NCI-H1092 treated with DMSO at 0.1 percent for 48 hours (cell line): ENCODE data around the gene TTI1.

Experiments
- DNase-seq: peaks from one replicate; lab custom pipeline; 2025; lab: John Stamatoyannopoulos, UW

Gene TTI1

DNA sequence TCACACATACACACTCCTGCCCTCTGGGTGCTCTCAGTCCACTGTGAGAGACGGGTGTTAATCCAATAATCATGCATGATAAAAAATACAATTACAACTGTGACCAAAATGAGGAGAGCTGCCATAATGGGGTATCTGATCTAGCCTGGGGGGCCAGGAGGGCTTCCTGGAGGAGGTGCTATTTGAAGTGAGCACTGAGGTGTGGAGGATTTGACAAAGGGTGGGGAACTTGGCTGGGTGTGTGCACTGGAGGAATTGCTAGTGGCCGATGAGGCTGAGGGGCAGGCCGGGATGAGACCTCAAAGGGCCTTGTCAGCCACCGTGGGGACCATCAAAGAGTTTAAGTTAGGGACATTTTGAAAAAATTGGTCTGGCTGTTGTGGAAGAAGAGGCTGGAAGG lies 95.6 kb downstream of the TTI1 start:
- no peak for DNase-seq

DNA sequence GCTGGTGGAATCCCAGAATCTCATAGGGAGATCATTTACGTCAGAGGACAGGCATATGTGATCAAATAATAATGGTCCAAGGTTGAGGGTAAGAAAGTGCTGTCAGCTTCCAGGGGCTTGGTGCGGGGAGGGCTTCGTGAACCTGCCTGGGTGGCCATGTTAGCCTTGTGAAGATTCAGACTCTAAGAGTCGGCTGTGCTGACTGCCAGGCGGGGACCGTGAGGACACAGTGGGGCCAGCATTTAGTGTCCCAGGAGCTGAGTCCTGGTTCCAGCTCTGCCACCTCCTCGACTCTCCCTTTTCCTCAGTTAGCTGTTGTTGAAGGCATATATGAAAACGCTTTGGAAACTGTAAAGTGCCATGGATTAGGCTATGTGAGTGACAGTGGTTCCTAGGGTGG lies 96.8 kb downstream of the TTI1 start:
- DNase-seq, result no peak

- no peak for DNase-seq
These were observed 97.2 kb downstream of the TTI1 start for GRCh38 chr20:37936041-37936440.

DNA sequence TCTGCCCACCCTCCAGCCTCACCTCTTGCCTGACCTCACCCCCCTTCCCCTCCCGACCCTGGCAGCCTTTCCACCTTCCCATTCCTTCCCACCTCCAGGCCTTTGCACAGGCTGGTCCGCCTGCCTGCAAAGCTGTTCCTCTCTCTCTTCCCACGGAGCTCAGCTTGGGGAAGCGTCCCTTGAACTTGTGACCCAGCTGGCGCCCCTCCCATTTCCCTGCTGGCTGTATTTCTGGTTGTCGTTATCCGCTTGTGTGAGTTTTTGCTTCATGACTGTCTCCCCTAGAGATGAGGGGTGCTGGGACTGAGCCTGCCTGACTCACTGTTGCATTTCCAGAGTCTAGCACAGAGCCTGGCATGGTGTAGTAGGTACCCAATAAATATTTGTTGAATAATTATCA lies 97.8 kb downstream of the TTI1 start:
- no peak for DNase-seq

GRCh38 chr20:37934634-37935375 lies 98.5 kb downstream of the TTI1 start:
- no peak for DNase-seq

DNA sequence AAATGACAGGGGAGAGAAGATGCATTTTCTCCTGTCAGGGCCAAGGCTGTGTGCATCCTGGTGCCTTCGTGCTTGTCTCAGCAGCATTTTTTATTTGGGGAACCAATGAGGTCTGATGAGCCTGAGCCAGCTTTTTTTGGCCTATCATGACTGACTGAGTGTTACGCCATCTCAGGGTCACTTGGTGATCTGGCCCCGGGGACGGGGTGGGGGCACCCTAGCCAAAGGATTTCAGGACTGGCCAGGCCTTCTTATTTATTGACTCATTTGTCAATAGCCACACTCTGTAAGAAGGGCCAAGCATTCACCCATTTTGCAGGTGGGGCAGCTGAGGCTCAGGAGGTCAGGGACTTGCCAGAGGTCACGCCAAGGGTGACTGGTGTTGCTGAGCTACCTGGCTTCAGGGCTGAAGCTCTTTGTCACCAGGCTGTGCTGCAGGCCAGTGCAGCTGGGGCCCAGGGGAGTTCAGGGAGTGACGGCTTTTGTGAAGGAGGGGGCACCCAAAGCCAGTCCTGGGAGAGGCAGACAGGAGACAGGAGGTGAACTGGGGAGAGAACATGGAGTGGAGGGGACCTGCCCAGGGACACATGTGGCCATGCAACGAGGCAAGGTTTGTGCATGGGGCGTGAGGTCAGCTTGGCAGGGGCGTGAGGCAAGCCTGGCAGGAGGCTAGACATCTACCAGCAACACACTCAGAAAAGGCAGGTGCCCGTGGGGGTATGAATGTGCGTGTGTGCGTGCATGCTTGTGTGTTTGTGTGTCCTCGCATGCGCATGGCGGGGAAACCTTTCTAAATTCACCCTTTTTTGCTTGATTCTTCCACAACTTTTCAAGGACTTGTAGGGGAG lies 99.2 kb downstream of the TTI1 start:
- DNase-seq, result no peak
